Brain microvascular endothelial cell (primary cell): ENCODE data around the gene GSK3B.

Source experiments
- DNase-seq: peaks from one replicate; pipeline ENCODE4 v3.0.0-alpha.2; 2020
- H3K27ac ChIP-seq: fragments of 250-450 bp; sonication (Bioruptor Pico); 2 replicates; pipeline ENCODE4 v1.5.1; 2020; ENCODE audit warnings: mild to moderate bottlenecking, moderate library complexity
- H3K27me3 ChIP-seq: fragments of 250-450 bp; sonication (Bioruptor Pico); replicated peaks from 2 replicates; pipeline ENCODE4 v1.5.1; 2020; ENCODE audit warnings: mild to moderate bottlenecking
- H3K36me3 ChIP-seq: fragments of 250-450 bp; sonication (Bioruptor Pico); replicated peaks from 2 replicates; pipeline ENCODE4 v1.5.1; 2020; ENCODE audit warnings: mild to moderate bottlenecking
- H3K4me3 ChIP-seq: 2 replicates; pipeline ENCODE4 v1.5.1; 2011; ENCODE audit warnings: low read depth, mild to moderate bottlenecking, control low read depth, low read length, moderate library complexity
- CTCF ChIP-seq: IDR thresholded peaks from 2 replicates; pipeline ENCODE4 v1.5.1; 2011; ENCODE audit warnings: low read depth, mild to moderate bottlenecking, moderate library complexity, low read length, control low read depth, inconsistent platforms; ENCODE audit errors: missing control alignments
- in situ Hi-C: cut with HindIII; loops from 2 replicates; pipeline ENCODE4 v1.10.0; 2017; ENCODE audit warnings: low sequenced_read_pairs, low pct_ligation_motif_present

The GSK3B gene

GRCh38 chr3:119808843-119809242 is 285.4 kb downstream of the GSK3B start:
- Histone ChIP-seq H3K27me3 (no peaks in the 10 kb centered on the region), H3K36me3 (no peaks in the 10 kb centered on the region), H3K4me3 (no peak overlapping the region), H3K27ac (no peak overlapping the region)
- in situ Hi-C loops, result no loop called here
- TF ChIP-seq CTCF, result no peak
- no peak for DNase-seq

- Histone ChIP-seq H3K27ac (no peak overlapping the region), H3K27me3 (no peaks in the 10 kb centered on the region), H3K4me3 (no peak overlapping the region), H3K36me3 (no peaks in the 10 kb centered on the region)
- in situ Hi-C loops, result no loop called here
- TF ChIP-seq CTCF, result peak; percentile 6
- no peak for DNase-seq
Observed at GRCh38 chr3:119808244-119808643, 286.0 kb downstream of the GSK3B start.

- DNase-seq, result no peak
- no peaks in the 10 kb centered on the region for H3K36me3 ChIP-seq
- no peak overlapping the region for H3K27ac ChIP-seq
- in situ Hi-C loops, result no loop called here
- no peak overlapping the region for H3K4me3 ChIP-seq
- TF ChIP-seq CTCF, result no peak
- H3K27me3 ChIP-seq, result no peaks in the 10 kb centered on the region
Observed at GRCh38 chr3:119800844-119801243, 293.4 kb downstream of the GSK3B start.

- no peak for TF ChIP-seq CTCF
- no peak overlapping the region for H3K4me3 ChIP-seq
- H3K27me3 ChIP-seq, result no peaks in the 10 kb centered on the region
- no peaks in the 10 kb centered on the region for H3K36me3 ChIP-seq
- in situ Hi-C loops, result no loop called here
- no peak for DNase-seq
- no peak overlapping the region for H3K27ac ChIP-seq
Observed at GRCh38 chr3:119796785-119797184, 297.5 kb downstream of the GSK3B start.

- Histone ChIP-seq H3K27ac (no peak overlapping the region), H3K27me3 (no peaks in the 10 kb centered on the region), H3K36me3 (no peaks in the 10 kb centered on the region), H3K4me3 (no peak overlapping the region)
- no peak for TF ChIP-seq CTCF
- in situ Hi-C loops, result no loop called here
- no peak for DNase-seq
Observed at GRCh38 chr3:119796368-119796767, 297.9 kb downstream of the GSK3B start.

GRCh38 chr3:119795849-119796248 is 298.4 kb downstream of the GSK3B start:
- TF ChIP-seq CTCF, result no peak

More at GRCh38 chr3:119795849-119796248, 298.4 kb downstream of the GSK3B start:
- no peaks in the 10 kb centered on the region for H3K36me3 ChIP-seq
- in situ Hi-C loops, result no loop called here
- no peak overlapping the region for H3K27ac ChIP-seq
- no peak overlapping the region for H3K4me3 ChIP-seq
- H3K27me3 ChIP-seq, result no peaks in the 10 kb centered on the region
- no peak for DNase-seq
